Adipocyte (in vitro differentiated cells): ENCODE measurements around the gene MPZ.
"Not testable (repeated sequence)": the region's sequence is repeated elsewhere in the genome, so short reads cannot be mapped to it uniquely, and the experiment has no call there.

Source experiments
- DNase-seq: peaks from one replicate; pipeline ENCODE4 v3.0.0-alpha.2; 2015; ENCODE audit warnings: low read depth
- H3K27me3 ChIP-seq: replicated peaks from 2 replicates; pipeline ENCODE4 v1.7.0; 2013; ENCODE audit warnings: mild to moderate bottlenecking, low read length, moderate library complexity; ENCODE audit not compliant: control insufficient read depth, insufficient read depth
- H3K36me3 ChIP-seq: 2 replicates; pipeline ENCODE4 v1.7.0; 2013; ENCODE audit warnings: low read length, mild to moderate bottlenecking, moderate library complexity; ENCODE audit not compliant: control insufficient read depth, insufficient read depth, severe bottlenecking
- H3K4me1 ChIP-seq: 2 replicates; pipeline ENCODE4 v1.7.0; 2013; ENCODE audit warnings: mild to moderate bottlenecking, low read length, moderate library complexity; ENCODE audit not compliant: control insufficient read depth, insufficient read depth
- H3K4me3 ChIP-seq: 2 replicates; pipeline ENCODE4 v1.7.0; 2013; ENCODE audit warnings: mild to moderate bottlenecking, low read length, moderate library complexity
- H3K9ac ChIP-seq: 2 replicates; pipeline ENCODE4 v1.7.0; 2013; ENCODE audit warnings: mild to moderate bottlenecking, low read length, moderate library complexity
- H3K9me3 ChIP-seq: 2 replicates; pipeline ENCODE4 v1.7.0; 2013; ENCODE audit warnings: mild to moderate bottlenecking, low read length, moderate library complexity; ENCODE audit not compliant: control insufficient read depth

The MPZ gene

DNA sequence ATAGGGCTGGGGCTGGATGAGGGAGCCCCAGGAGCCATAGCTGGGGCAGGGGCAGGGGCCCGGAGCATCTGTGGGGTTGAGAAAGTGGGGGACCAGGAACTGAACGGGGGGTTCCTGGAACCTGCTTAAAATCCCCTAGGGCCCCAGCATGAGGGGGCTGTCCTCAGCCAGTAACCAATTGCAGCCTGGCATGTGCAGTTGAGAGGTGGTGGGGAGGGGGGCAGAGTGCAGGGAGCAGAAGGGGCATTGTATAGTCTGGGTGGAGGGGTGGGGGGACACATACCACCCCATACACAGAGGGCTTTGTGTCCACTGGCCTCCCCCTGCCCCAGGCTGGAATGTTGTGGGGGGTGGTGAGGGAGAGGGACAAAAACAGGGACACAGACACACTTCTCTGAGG lies at the start of gene MPZ:
Gene MPZ (minus strand): TSS at position 101 of the 400 bp plus-strand sequence. CDS start 63 bp downstream, at position 38.
- Histone ChIP-seq H3K9me3 (no peaks in the 10 kb centered on the region), H3K4me1 (peaks cover 32% of the 10 kb centered on the region), H3K36me3 (no peaks in the 10 kb centered on the region), H3K4me3 (no peak within 1 kb of the TSS), H3K27me3 (no peaks in the 10 kb centered on the region), H3K9ac (no peak within 1 kb of the TSS)
- no peak for DNase-seq

DNA sequence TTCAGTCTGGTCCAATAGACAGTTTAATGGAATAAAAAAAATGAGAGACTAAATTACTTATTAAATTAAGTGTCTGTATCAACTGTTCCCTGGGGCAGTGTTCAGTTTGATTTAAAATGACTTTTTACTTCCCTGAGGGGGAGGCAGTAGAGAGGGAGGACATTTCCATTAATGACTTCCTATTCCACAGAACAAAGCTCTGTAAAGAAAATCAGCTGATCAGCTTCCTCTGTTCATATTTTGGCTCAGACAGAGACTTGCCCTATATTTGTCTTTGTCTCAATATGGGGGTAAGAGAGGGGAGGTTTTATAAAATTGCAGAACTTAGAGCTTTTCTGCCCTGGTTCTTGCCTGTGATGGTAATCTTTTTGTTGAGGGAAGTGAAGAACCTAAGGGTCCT lies 49.5 kb upstream of the MPZ start:
- no peaks in the 10 kb centered on the region for H3K4me1 ChIP-seq
- DNase-seq, result no peak
- peaks cover 30% of the 10 kb centered on the region for H3K36me3 ChIP-seq
- no peak overlapping the region for H3K4me3 ChIP-seq
- no peaks in the 10 kb centered on the region for H3K9me3 ChIP-seq
- no peaks in the 10 kb centered on the region for H3K27me3 ChIP-seq
- no peak overlapping the region for H3K9ac ChIP-seq

DNA sequence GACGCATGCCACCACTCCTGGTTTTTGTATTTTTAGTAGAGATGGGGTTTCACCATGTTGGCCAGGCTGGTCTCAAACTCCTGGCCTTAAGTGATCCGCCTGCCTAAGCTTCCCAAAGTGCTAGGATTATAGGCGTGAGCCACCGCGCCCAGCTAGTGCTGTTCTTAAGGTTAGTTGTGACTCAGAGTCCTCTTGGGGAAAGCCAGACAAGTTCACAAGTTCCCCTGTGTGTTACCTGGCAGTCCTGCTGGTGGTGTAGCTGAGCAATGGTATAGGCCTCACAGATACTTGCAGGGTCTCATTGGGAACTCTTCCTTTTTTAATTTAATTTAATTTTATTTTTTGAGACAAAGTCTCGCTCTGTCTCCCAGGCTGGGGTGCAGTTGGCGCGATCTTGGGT lies 47.3 kb upstream of the MPZ start:
- DNase-seq, result no peak
- peaks cover 18% of the 10 kb centered on the region for H3K36me3 ChIP-seq
- no peak overlapping the region for H3K4me3 ChIP-seq

DNA sequence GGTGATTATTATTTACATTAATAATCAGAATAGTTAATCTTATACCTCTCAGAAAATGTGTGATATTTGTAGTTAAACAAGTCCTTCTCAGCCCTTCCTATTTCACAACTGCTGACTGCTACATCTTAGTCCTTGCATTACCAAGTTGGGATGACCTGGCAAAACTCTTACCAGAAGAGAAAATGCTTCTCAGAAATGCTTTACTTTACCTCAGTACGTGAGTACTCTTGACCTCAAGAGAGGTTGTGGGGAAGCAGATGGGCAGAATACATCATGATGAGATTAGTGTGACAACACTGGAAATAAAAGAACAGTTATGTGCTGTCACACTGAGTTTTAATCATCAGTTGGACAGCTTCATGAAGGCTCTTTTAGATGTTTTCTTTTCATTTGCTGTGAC lies 41.7 kb upstream of the MPZ start:
- no peak for DNase-seq
- Histone ChIP-seq H3K9me3 (no peaks in the 10 kb centered on the region), H3K27me3 (no peaks in the 10 kb centered on the region), H3K36me3 (peaks cover 25% of the 10 kb centered on the region), H3K4me3 (no peak overlapping the region), H3K9ac (no peak overlapping the region), H3K4me1 (no peaks in the 10 kb centered on the region)

More for the DNA sequence above, 47.3 kb upstream of the MPZ start:
- Histone ChIP-seq H3K9ac (no peak overlapping the region), H3K27me3 (no peaks in the 10 kb centered on the region), H3K4me1 (no peaks in the 10 kb centered on the region), H3K9me3 (no peaks in the 10 kb centered on the region)

DNA sequence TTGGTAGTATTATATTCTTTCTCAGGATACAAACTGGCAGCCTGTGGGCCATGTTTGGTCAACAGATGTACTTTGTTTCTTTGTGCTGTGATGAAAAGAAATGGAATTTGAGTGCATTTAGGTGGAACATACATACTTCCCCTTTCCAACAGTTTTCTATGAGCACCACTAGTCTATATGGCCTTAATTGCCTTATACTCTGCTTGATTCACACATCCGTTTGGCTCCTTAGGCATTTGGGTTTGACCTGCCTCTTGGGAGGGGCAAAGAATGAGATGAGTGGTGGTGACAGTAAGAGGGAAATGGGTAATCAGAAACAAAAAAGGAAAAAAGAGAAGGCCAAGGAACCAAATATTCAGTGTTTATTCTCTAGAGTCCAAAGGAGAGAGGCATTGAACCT lies 40.9 kb upstream of the MPZ start:
- DNase-seq, result peak; percentile 3
- peaks cover 31% of the 10 kb centered on the region for H3K36me3 ChIP-seq
- no peak overlapping the region for H3K9ac ChIP-seq
- H3K27me3 ChIP-seq, result no peaks in the 10 kb centered on the region
- no peaks in the 10 kb centered on the region for H3K4me1 ChIP-seq
- no peak overlapping the region for H3K4me3 ChIP-seq
- H3K9me3 ChIP-seq, result no peaks in the 10 kb centered on the region

DNA sequence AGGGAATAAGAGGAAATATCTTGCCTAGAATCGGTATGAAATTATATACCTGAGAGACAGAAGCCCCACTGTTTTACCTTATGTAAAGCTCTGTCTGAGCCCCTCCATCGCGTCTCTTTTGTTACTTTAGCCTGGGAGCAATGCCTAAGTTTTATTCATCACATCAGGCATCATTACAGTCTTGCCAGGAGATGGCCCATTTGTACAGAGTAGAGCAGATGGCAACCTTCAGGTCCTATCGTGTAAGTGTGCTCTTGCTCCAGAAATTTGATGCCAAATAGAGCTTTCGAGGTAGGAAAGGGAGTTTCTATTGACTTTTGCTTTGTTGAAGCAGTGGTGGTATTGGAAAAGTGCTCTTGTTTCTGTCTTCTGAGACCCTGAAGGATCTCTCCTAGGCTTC lies 33.1 kb upstream of the MPZ start:
- no peaks in the 10 kb centered on the region for H3K4me1 ChIP-seq
- DNase-seq, result no peak
- H3K9ac ChIP-seq, result no peak overlapping the region
- H3K36me3 ChIP-seq, result peaks cover 69% of the 10 kb centered on the region
- no peak overlapping the region for H3K4me3 ChIP-seq
- no peaks in the 10 kb centered on the region for H3K27me3 ChIP-seq
- H3K9me3 ChIP-seq, result no peaks in the 10 kb centered on the region

DNA sequence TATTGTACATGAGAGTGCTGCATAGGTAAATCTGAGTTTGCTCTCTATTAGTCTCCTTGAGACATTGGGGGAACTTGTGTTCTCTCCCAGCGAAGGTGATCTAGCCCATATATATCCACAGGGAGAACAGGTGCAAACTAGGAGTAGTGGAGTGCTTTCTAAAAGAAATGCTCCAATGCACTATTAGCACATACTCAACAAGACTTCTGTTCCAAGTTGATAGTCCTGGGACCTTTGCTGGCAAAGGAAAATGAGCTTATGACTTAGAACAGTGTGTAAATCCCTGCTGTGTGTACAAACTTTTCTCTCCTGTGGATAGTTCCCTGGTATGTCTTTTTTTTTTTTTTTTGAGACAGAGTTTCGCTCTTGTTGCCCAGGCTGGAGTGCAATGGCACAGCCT lies 32.4 kb upstream of the MPZ start:
- H3K36me3 ChIP-seq, result peaks cover 67% of the 10 kb centered on the region
- no peaks in the 10 kb centered on the region for H3K4me1 ChIP-seq
- H3K9me3 ChIP-seq, result no peaks in the 10 kb centered on the region
- DNase-seq, result no peak
- no peaks in the 10 kb centered on the region for H3K27me3 ChIP-seq
- no peak overlapping the region for H3K4me3 ChIP-seq
- H3K9ac ChIP-seq, result no peak overlapping the region

DNA sequence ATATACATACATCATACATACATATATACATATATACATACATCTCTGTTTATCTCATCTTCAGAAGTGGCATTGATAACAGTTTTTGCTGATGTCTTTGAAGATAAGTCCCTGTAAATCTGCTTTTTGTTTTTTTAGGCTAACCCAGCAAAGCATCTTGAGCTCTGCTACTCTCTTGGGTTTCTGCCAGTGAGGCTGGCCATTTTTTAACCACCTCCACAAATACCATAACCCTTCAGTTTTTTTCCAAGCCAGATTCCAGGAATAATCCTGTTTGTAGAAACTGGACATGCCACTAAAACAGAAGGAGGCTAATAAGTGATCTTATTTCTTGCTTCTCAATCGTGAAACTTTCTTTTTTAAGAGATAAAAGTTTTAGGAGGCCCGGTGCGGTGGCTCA lies 26.0 kb upstream of the MPZ start:
- no peaks in the 10 kb centered on the region for H3K27me3 ChIP-seq
- no peaks in the 10 kb centered on the region for H3K4me1 ChIP-seq
- DNase-seq, result peak; percentile 21
- H3K36me3 ChIP-seq, result peaks cover 61% of the 10 kb centered on the region
- no peak overlapping the region for H3K4me3 ChIP-seq
- H3K9ac ChIP-seq, result no peak overlapping the region
- no peaks in the 10 kb centered on the region for H3K9me3 ChIP-seq

DNA sequence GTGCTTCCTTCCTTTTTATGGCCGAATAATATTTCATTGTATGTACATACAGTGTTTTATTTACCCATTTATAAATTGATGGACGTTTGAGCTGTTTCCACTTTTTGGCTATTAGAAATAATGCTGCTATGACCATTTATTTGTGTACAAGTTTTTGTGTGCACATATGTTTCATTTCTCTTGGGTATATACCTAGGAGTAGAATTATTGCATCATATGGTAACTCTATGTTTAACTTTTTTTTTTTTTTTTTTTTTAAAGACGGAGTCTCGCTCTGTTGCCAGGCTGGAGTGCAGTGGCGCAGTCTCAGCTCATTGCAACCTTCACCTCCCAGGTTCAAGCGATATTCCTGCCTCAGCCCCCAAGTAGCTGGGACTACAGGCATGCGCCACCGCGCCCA lies 23.4 kb upstream of the MPZ start:
- Histone ChIP-seq H3K9ac (no peak overlapping the region), H3K27me3 (no peaks in the 10 kb centered on the region), H3K36me3 (peaks cover 74% of the 10 kb centered on the region), H3K4me1 (no peaks in the 10 kb centered on the region), H3K9me3 (no peaks in the 10 kb centered on the region), H3K4me3 (no peak overlapping the region)
- no peak for DNase-seq

DNA sequence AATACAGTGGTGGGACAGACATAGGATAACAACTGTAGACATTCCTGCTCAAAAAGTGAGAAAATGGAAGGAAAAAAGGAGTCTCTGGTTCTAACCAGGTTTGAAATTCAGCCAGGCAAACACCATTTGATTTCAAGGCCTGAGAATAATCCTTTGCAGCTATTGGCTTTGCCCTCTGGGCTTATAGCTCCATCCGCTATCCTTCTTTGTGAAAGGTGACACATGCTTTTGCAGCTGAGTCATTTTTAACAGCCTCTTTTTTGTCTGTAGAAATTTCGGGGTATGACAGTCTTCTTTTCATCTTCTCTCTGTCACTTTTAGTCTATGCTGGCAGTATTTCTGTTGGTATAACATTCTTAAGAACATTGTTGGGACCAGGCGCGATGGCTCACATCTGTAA lies 20.6 kb upstream of the MPZ start:
- peaks cover 85% of the 10 kb centered on the region for H3K36me3 ChIP-seq
- no peaks in the 10 kb centered on the region for H3K9me3 ChIP-seq
- H3K9ac ChIP-seq, result no peak overlapping the region
- no peaks in the 10 kb centered on the region for H3K27me3 ChIP-seq
- DNase-seq, result no peak
- no peak overlapping the region for H3K4me3 ChIP-seq
- H3K4me1 ChIP-seq, result no peaks in the 10 kb centered on the region

DNA sequence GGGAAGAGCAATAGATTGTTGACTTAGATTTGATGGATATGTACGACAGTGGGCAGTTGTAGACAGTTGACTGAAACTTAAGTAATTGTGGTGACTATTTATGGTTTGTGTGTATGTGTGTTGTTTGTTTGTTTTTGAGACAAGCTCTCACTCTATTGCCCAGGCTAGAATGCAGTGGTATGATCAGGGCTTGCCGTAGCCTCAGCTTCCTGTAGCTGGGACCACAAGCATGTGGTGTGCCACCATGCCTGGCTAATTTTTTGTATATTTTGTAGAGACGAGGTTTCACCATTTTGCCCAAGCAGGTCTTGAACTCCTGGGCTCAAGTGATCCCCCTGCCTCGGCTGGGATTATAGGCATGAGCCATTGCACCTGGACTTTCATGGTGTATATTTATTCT lies 14.3 kb upstream of the MPZ start:
- H3K27me3 ChIP-seq, result no peaks in the 10 kb centered on the region
- no peak overlapping the region for H3K4me3 ChIP-seq
- H3K9ac ChIP-seq, result no peak overlapping the region
- H3K9me3 ChIP-seq, result no peaks in the 10 kb centered on the region
- no peak for DNase-seq
- H3K4me1 ChIP-seq, result no peaks in the 10 kb centered on the region
- peaks cover 48% of the 10 kb centered on the region for H3K36me3 ChIP-seq

DNA sequence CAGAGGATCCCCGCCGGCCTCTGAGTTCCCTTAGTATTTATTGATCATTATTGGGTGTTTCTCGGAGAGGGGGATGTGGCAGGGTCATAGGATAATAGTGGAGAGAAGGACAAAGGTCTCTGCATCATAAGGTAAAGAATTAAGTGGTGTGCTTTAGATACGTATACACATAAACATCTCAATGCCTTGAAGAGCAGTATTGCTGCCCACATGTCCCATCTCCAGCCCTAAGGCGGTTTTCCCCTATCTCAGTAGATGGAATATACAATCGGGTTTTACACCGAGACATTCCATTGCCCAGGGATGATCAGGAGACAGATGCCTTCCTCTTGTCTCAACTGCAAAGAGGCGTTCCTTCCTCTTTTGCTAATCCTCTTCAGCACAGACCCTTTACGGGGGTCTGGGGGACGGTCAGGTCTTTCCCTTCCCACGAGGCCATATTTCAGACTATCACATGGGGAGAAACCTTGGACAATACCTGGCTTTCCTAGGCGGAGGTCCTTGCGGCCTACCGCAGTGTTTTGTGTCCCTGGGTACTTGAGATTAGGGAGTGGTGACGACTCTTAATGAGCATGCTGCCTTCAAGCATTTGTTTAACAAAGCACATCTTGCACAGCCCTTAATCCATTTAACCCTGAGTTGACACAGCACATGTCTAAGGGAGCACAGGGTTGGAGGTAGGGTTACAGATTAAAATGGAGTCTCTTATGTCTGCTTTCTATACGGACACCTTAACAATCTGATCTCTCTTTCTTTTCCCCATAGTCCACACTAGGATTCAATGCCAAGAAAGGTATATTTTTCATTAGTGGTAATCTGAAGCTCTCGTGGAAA lies 6.3 kb upstream of the MPZ start:
- H3K4me1 ChIP-seq, result peaks cover 13% of the 10 kb centered on the region
- H3K9ac ChIP-seq, H3K9me3 ChIP-seq, DNase-seq, H3K27me3 ChIP-seq, H3K36me3 ChIP-seq, H3K4me3 ChIP-seq: not testable (repeated sequence)
